Loucy (cell line): Measurements from ENCODE around the gene ZNF627.

Experiments
- H2AFZ ChIP-seq: fragments of 200-600 bp; sonication (generic); 2 replicates; pipeline ENCODE4 v1.6.0; 2016; ENCODE audit warnings: antibody characterized with exemption, mild to moderate bottlenecking, low read length, moderate library complexity
- H3F3A ChIP-seq: fragments of 200-600 bp; 2 replicates; pipeline ENCODE4 v1.6.0; 2016; ENCODE audit warnings: antibody characterized with exemption, low read depth, mild to moderate bottlenecking
- H3K27me3 ChIP-seq: fragments of 200-600 bp; sonication (generic); 2 replicates; pipeline ENCODE4 v1.6.1; 2014; ENCODE audit warnings: low read length, mild to moderate bottlenecking; ENCODE audit not compliant: insufficient read depth, poor library complexity, severe bottlenecking
- H3K36me3 ChIP-seq: fragments of 200-600 bp; sonication (generic); 2 replicates; pipeline ENCODE4 v1.6.1; 2016; ENCODE audit warnings: low read length; ENCODE audit not compliant: insufficient read depth
- H3K4me1 ChIP-seq: fragments of 200-600 bp; sonication (generic); 2 replicates; pipeline ENCODE4 v1.5.1; 2014; ENCODE audit warnings: low read length, mild to moderate bottlenecking; ENCODE audit not compliant: insufficient read depth, poor library complexity, severe bottlenecking
- H3K4me2 ChIP-seq: fragments of 200-600 bp; sonication (generic); 2 replicates; pipeline ENCODE4 v1.6.0; 2014; ENCODE audit warnings: antibody characterized with exemption, low read length, low read depth, mild to moderate bottlenecking; ENCODE audit not compliant: poor library complexity, severe bottlenecking
- H3K4me3 ChIP-seq: fragments of 200-600 bp; sonication (generic); 2 replicates; pipeline ENCODE4 v1.5.1; 2014; ENCODE audit warnings: low read length, mild to moderate bottlenecking, mixed read lengths; ENCODE audit not compliant: poor library complexity, severe bottlenecking
- H3K79me2 ChIP-seq: fragments of 200-600 bp; sonication (generic); 2 replicates; pipeline ENCODE4 v1.6.1; 2014; ENCODE audit warnings: low read length; ENCODE audit not compliant: insufficient read depth
- H3K9ac ChIP-seq: fragments of 200-600 bp; sonication (generic); 2 replicates; pipeline ENCODE4 v1.6.0; 2014; ENCODE audit warnings: mild to moderate bottlenecking, low read depth, low read length, moderate library complexity; ENCODE audit not compliant: poor library complexity, severe bottlenecking
- H3K9me2 ChIP-seq: fragments of 200-600 bp; sonication (generic); replicated peaks from 2 replicates; pipeline ENCODE4 v1.6.1; 2016; ENCODE audit warnings: low read depth, low read length, mixed read lengths
- H3K9me3 ChIP-seq: fragments of 200-600 bp; sonication (generic); 2 replicates; pipeline ENCODE4 v1.6.1; 2014; ENCODE audit warnings: mild to moderate bottlenecking, antibody characterized with exemption, low read length, low read depth; ENCODE audit not compliant: insufficient read depth
- H4K20me1 ChIP-seq: fragments of 200-600 bp; sonication (generic); 2 replicates; pipeline ENCODE4 v1.6.0; 2014; ENCODE audit warnings: antibody characterized with exemption, low read length, mild to moderate bottlenecking; ENCODE audit not compliant: insufficient read depth, poor library complexity, severe bottlenecking
- CTCF ChIP-seq: fragments of 200-600 bp; sonication (generic); conservative IDR thresholded peaks from 2 replicates; pipeline ENCODE4 v1.5.1; 2014; ENCODE audit warnings: mild to moderate bottlenecking, antibody characterized with exemption, low read length
- EZH2phosphoT487 ChIP-seq: fragments of 200-600 bp; IDR thresholded peaks from 2 replicates; pipeline ENCODE4 v1.6.1; 2018; ENCODE audit warnings: antibody characterized with exemption, mild to moderate bottlenecking, moderate library complexity, borderline replicate concordance

ZNF627 gene

GRCh38 chr19:11578258-11579142 lies 18.8 kb upstream of the ZNF627 start:
- Histone ChIP-seq H3K36me3 (no peaks in the 10 kb centered on the region), H3K9ac (no peak overlapping the region), H3K9me2 (no peaks in the 10 kb centered on the region), H3K27me3 (no peaks in the 10 kb centered on the region), H3K4me2 (no peak overlapping the region), H3K79me2 (no peaks in the 10 kb centered on the region), H4K20me1 (no peaks in the 10 kb centered on the region), H2AFZ (no peak overlapping the region; the same call in 1 of the 2 replicates), H3K9me3 (no peaks in the 10 kb centered on the region), H3K4me1 (no peaks in the 10 kb centered on the region), H3F3A (no peaks in the 10 kb centered on the region), H3K4me3 (no peak overlapping the region)
- no peak for TF ChIP-seq EZH2phosphoT487
- TF ChIP-seq CTCF, result no peak

GRCh38 chr19:11580116-11580515 lies 17.2 kb upstream of the ZNF627 start:
- TF ChIP-seq EZH2phosphoT487, result no peak
- TF ChIP-seq CTCF, result no peak
- H3K79me2 ChIP-seq, result no peaks in the 10 kb centered on the region
- no peak overlapping the region for H3K4me3 ChIP-seq
- no peaks in the 10 kb centered on the region for H3K9me3 ChIP-seq
- no peaks in the 10 kb centered on the region for H4K20me1 ChIP-seq
- H3K9ac ChIP-seq, result no peak overlapping the region
- no peaks in the 10 kb centered on the region for H3K4me1 ChIP-seq
- H3K36me3 ChIP-seq, result no peaks in the 10 kb centered on the region
- H3K27me3 ChIP-seq, result no peaks in the 10 kb centered on the region
- no peak overlapping the region for H3K4me2 ChIP-seq
- no peaks in the 10 kb centered on the region for H3F3A ChIP-seq
- no peak overlapping the region for H2AFZ ChIP-seq
- H3K9me2 ChIP-seq, result no peaks in the 10 kb centered on the region

- Histone ChIP-seq H3K36me3 (no peaks in the 10 kb centered on the region), H3K4me1 (no peaks in the 10 kb centered on the region), H3K9me2 (no peaks in the 10 kb centered on the region), H3K9ac (no peak overlapping the region), H3K4me2 (no peak overlapping the region), H3K79me2 (no peaks in the 10 kb centered on the region), H4K20me1 (no peaks in the 10 kb centered on the region), H2AFZ (peak overlapping the region; percentile 56; the same call in 1 of the 2 replicates), H3K9me3 (no peaks in the 10 kb centered on the region), H3F3A (no peaks in the 10 kb centered on the region), H3K27me3 (no peaks in the 10 kb centered on the region), H3K4me3 (no peak overlapping the region)
- TF ChIP-seq EZH2phosphoT487 (no peak), CTCF (no peak)
Measured at GRCh38 chr19:11581740-11582139, 15.5 kb upstream of the ZNF627 start.
